SJCRH30 (cell line): ENCODE measurements around the gene WFDC13. TPM values are rescaled to one million over a fixed set of nuclear protein-coding genes. Genes with fewer than 3 reads are reported as not detected.

ENCODE experiments used
- DNase-seq, 2 experiments: peaks; one replicate each; pipeline ENCODE4 v3.0.0-alpha.2; 2015 to 2020
- H3K27ac ChIP-seq: fragments of 250-450 bp; sonication (Bioruptor Pico); 2 replicates; pipeline ENCODE4 v1.5.1; 2020; ENCODE audit warnings: mild to moderate bottlenecking, moderate library complexity
- H3K27me3 ChIP-seq: fragments of 250-450 bp; sonication (Bioruptor Pico); 2 replicates; pipeline ENCODE4 v1.5.1; 2020; ENCODE audit warnings: mild to moderate bottlenecking, moderate library complexity
- H3K36me3 ChIP-seq: fragments of 250-450 bp; sonication (Bioruptor Pico); 2 replicates; pipeline ENCODE4 v1.5.1; 2020; ENCODE audit warnings: mild to moderate bottlenecking, moderate library complexity
- H3K4me1 ChIP-seq: fragments of 250-450 bp; sonication (Bioruptor Pico); 2 replicates; pipeline ENCODE4 v1.5.1; 2020; ENCODE audit warnings: mild to moderate bottlenecking, moderate library complexity
- H3K4me3 ChIP-seq: fragments of 250-450 bp; sonication (Bioruptor Pico); 2 replicates; pipeline ENCODE4 v1.5.1; 2020; ENCODE audit warnings: mild to moderate bottlenecking, moderate library complexity
- H3K9me3 ChIP-seq: fragments of 250-450 bp; sonication (Bioruptor Pico); replicated peaks from 2 replicates; pipeline ENCODE4 v1.5.1; 2020; ENCODE audit warnings: mild to moderate bottlenecking, moderate library complexity
- total RNA-seq: library from RNA; depleted of rRNA; stranded (reverse); fragments of >200 nt; shearing (Covaris generic); gene quantifications from 2 replicates; pipeline ENCODE4 v1.2.3, GENCODE V29; 2014; rRNA removed

Gene WFDC13
- total RNA-seq, 1 experiment from 2014 or later, result not detected

- peaks cover 2% of the 10 kb centered on the region; the same call in 1 of the 2 replicates for H3K9me3 ChIP-seq
- no peaks in the 10 kb centered on the region for H3K27me3 ChIP-seq
- no peaks in the 10 kb centered on the region for H3K4me1 ChIP-seq
- H3K4me3 ChIP-seq, result no peak overlapping the region
- no peak for DNase-seq
- no peaks in the 10 kb centered on the region for H3K36me3 ChIP-seq
- no peak overlapping the region for H3K27ac ChIP-seq
Observed at GRCh38 chr20:45732199-45732598, 30.4 kb downstream of the WFDC13 start.

GRCh38 chr20:45735552-45735951 lies 33.7 kb downstream of the WFDC13 start:
- H3K27me3 ChIP-seq, result peaks cover 4% of the 10 kb centered on the region; the same call in 1 of the 2 replicates
- no peak overlapping the region for H3K4me3 ChIP-seq
- H3K36me3 ChIP-seq, result no peaks in the 10 kb centered on the region
- H3K27ac ChIP-seq, result no peak overlapping the region
- DNase-seq, result no peak
- H3K9me3 ChIP-seq, result peaks cover 2% of the 10 kb centered on the region
- H3K4me1 ChIP-seq, result no peaks in the 10 kb centered on the region

GRCh38 chr20:45735988-45736387 lies 34.1 kb downstream of the WFDC13 start:
- H3K4me1 ChIP-seq, result no peaks in the 10 kb centered on the region
- peaks cover 2% of the 10 kb centered on the region for H3K9me3 ChIP-seq
- H3K27ac ChIP-seq, result no peak overlapping the region
- H3K4me3 ChIP-seq, result no peak overlapping the region
- H3K36me3 ChIP-seq, result no peaks in the 10 kb centered on the region
- H3K27me3 ChIP-seq, result peaks cover 5% of the 10 kb centered on the region; the same call in 1 of the 2 replicates
- DNase-seq, result no peak

- H3K9me3 ChIP-seq, result no peaks in the 10 kb centered on the region; the same call in 1 of the 2 replicates
- no peak for DNase-seq
- no peaks in the 10 kb centered on the region; the same call in 1 of the 2 replicates for H3K36me3 ChIP-seq
- no peaks in the 10 kb centered on the region for H3K4me1 ChIP-seq
- peaks cover 15% of the 10 kb centered on the region; the same call in 1 of the 2 replicates for H3K27me3 ChIP-seq
- no peak overlapping the region for H3K27ac ChIP-seq
- no peak overlapping the region for H3K4me3 ChIP-seq
Observed at GRCh38 chr20:45742596-45742995, 40.8 kb downstream of the WFDC13 start.

GRCh38 chr20:45745015-45745414 lies 43.2 kb downstream of the WFDC13 start:
- no peak for DNase-seq
- peaks cover 16% of the 10 kb centered on the region; the same call in 1 of the 2 replicates for H3K27me3 ChIP-seq
- H3K36me3 ChIP-seq, result no peaks in the 10 kb centered on the region; the same call in 1 of the 2 replicates
- H3K4me3 ChIP-seq, result no peak overlapping the region
- H3K9me3 ChIP-seq, result no peaks in the 10 kb centered on the region
- H3K27ac ChIP-seq, result no peak overlapping the region
- H3K4me1 ChIP-seq, result no peaks in the 10 kb centered on the region

GRCh38 chr20:45751721-45752120 lies 49.9 kb downstream of the WFDC13 start:
- DNase-seq, result no peak
- H3K4me1 ChIP-seq, result no peaks in the 10 kb centered on the region
- no peaks in the 10 kb centered on the region; the same call in 1 of the 2 replicates for H3K36me3 ChIP-seq
- peaks cover 8% of the 10 kb centered on the region; the same call in 1 of the 2 replicates for H3K27me3 ChIP-seq
- H3K4me3 ChIP-seq, result no peak overlapping the region
- no peak overlapping the region for H3K27ac ChIP-seq
- no peaks in the 10 kb centered on the region for H3K9me3 ChIP-seq

- H3K9me3 ChIP-seq, result no peaks in the 10 kb centered on the region
- H3K27me3 ChIP-seq, result no peaks in the 10 kb centered on the region; the same call in 1 of the 2 replicates
- no peaks in the 10 kb centered on the region for H3K4me1 ChIP-seq
- H3K36me3 ChIP-seq, result no peaks in the 10 kb centered on the region
- DNase-seq, result no peak
- no peak overlapping the region for H3K27ac ChIP-seq
- no peak overlapping the region for H3K4me3 ChIP-seq
Observed at GRCh38 chr20:45752746-45753145, 50.9 kb downstream of the WFDC13 start.

GRCh38 chr20:45758096-45758495 lies 56.3 kb downstream of the WFDC13 start:
- Histone ChIP-seq H3K9me3 (no peaks in the 10 kb centered on the region), H3K36me3 (no peaks in the 10 kb centered on the region)

More at GRCh38 chr20:45758096-45758495, 56.3 kb downstream of the WFDC13 start:
- no peak for DNase-seq
- Histone ChIP-seq H3K4me1 (no peaks in the 10 kb centered on the region), H3K27me3 (peaks cover 7% of the 10 kb centered on the region), H3K27ac (no peak overlapping the region), H3K4me3 (no peak overlapping the region)

Other genes starting within 250 kb of the WFDC13 start
- 5.0 and 6.6 TPM in 2 replicates for gene WFDC2, start 232.3 kb upstream of the WFDC13 start, total RNA-seq
- not detected in 2 replicates for gene SPINT3, start 186.4 kb upstream of the WFDC13 start, total RNA-seq
- not detected in 2 replicates for gene WFDC6, start 162.6 kb upstream of the WFDC13 start, total RNA-seq
- not detected in 2 replicates for gene EPPIN, start 154.6 kb upstream of the WFDC13 start, total RNA-seq
- gene WFDC8, start 122.8 kb upstream of the WFDC13 start, total RNA-seq, result not detected in 2 replicates
- gene WFDC10A, start 72.3 kb upstream of the WFDC13 start, total RNA-seq, result not detected in 2 replicates
- gene WFDC9, start 70.8 kb upstream of the WFDC13 start, total RNA-seq, result not detected in 2 replicates
- not detected in 2 replicates for gene WFDC11, start 31.8 kb upstream of the WFDC13 start, total RNA-seq
- not detected in 2 replicates for gene WFDC10B, start 3.0 kb downstream of the WFDC13 start, total RNA-seq
- gene SPINT4, start 20.3 kb downstream of the WFDC13 start, total RNA-seq, result not detected in 2 replicates
- gene WFDC3, start 89.8 kb downstream of the WFDC13 start, total RNA-seq, result 0.12 and 0.73 TPM in 2 replicates
- 54.8 and 59.1 TPM in 2 replicates for gene DNTTIP1, start 89.9 kb downstream of the WFDC13 start, total RNA-seq
- 612 and 615 TPM in 2 replicates for gene UBE2C, start 110.6 kb downstream of the WFDC13 start, total RNA-seq
- 0.73 and 0.75 TPM in 2 replicates for gene TNNC2, start 125.3 kb downstream of the WFDC13 start, total RNA-seq
- 17.1 and 18.3 TPM in 2 replicates for gene SNX21, start 131.8 kb downstream of the WFDC13 start, total RNA-seq
- gene ACOT8, start 155.4 kb downstream of the WFDC13 start, total RNA-seq, result 31.0 and 41.0 TPM in 2 replicates
- 6.2 TPM in 2 replicates for gene ZSWIM3, start 155.6 kb downstream of the WFDC13 start, total RNA-seq
- gene ZSWIM1, start 179.2 kb downstream of the WFDC13 start, total RNA-seq, result 20.5 and 23.2 TPM in 2 replicates
- gene SPATA25, start 185.6 kb downstream of the WFDC13 start, total RNA-seq, result 2.1 and 2.8 TPM in 2 replicates
- gene NEURL2, start 189.2 kb downstream of the WFDC13 start, total RNA-seq, result 3.9 and 6.7 TPM in 2 replicates
- 85.2 and 91.4 TPM in 2 replicates for gene CTSA, start 189.3 kb downstream of the WFDC13 start, total RNA-seq
- 14.5 and 15.6 TPM in 2 replicates for gene PLTP, start 210.1 kb downstream of the WFDC13 start, total RNA-seq
- 20.6 and 21.7 TPM in 2 replicates for gene PCIF1, start 232.6 kb downstream of the WFDC13 start, total RNA-seq